ENCODE measurements around the gene PADI4.

PADI4 gene, protein sequence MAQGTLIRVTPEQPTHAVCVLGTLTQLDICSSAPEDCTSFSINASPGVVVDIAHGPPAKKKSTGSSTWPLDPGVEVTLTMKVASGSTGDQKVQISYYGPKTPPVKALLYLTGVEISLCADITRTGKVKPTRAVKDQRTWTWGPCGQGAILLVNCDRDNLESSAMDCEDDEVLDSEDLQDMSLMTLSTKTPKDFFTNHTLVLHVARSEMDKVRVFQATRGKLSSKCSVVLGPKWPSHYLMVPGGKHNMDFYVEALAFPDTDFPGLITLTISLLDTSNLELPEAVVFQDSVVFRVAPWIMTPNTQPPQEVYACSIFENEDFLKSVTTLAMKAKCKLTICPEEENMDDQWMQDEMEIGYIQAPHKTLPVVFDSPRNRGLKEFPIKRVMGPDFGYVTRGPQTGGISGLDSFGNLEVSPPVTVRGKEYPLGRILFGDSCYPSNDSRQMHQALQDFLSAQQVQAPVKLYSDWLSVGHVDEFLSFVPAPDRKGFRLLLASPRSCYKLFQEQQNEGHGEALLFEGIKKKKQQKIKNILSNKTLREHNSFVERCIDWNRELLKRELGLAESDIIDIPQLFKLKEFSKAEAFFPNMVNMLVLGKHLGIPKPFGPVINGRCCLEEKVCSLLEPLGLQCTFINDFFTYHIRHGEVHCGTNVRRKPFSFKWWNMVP

DNA sequence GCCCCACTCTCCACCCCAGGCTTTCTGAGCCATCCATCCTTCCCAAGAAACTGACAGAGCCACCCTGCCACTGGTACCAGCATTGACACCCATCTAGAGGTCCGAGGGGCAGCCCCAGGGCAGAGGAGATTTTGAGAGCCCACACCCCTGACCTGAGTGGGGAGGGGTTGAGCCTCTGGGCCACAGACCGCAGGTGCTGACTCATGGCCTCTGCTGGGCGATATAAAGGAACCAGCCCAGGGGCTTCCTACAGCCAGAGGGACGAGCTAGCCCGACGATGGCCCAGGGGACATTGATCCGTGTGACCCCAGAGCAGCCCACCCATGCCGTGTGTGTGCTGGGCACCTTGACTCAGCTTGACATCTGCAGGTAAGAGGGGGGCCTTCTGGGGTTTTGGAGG is at the start of gene PADI4:
Gene PADI4, plus strand, starts transcription at position 252 of the 400 bp plus-strand sequence. Its CDS starts 26 bp downstream, at position 278.
- no peak for DNase-seq

DNA sequence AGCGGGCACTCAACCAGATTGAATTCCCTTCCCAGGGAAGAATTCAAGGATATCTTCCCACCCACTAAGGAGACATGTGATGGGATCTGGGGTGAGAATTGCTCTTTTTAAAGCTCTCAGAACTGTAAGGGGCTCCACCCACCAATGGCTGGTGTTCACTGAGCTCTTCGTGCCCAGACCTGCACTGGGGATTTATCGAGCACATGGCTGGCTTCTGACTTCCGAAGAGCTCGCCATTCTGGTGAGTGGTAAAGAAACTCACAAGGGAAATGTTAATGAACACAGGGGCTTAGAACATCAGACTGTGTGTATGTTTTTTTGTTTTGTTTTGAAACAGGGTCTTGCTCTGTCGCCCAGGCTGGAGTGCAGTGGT is 49.3 kb upstream of the PADI4 start:
- no peak for DNase-seq

DNA sequence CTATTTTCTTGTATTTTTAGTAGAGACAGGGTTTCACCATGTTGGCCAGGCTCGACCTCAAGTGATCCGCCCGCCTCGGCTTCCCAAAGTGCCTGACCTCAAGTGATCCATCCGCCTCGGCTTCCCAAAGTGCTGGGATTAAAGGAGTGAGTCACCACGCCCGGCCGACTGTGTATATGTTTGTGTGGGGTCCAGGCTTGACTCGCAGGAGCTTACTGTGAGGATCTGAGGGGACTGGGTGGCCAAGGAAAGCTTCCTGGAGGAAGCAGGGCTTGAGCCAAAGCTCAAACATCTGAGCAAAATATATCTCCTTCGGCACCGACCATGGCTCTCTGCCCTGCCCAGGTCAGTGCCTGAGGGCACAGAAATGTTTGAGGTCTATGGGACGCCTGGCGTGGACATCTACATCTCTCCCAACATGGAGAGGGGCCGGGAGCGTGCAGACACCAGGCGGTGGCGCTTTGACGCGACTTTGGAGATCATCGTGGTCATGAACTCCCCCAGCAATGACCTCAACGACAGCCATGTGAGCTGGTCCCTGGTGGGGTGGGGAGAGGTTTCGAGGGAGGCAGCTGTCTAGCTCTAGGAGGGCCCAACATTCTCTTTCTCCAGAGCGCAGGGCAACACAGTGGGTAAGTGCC is 48.6 kb upstream of the PADI4 start:
- no peak for DNase-seq

DNA sequence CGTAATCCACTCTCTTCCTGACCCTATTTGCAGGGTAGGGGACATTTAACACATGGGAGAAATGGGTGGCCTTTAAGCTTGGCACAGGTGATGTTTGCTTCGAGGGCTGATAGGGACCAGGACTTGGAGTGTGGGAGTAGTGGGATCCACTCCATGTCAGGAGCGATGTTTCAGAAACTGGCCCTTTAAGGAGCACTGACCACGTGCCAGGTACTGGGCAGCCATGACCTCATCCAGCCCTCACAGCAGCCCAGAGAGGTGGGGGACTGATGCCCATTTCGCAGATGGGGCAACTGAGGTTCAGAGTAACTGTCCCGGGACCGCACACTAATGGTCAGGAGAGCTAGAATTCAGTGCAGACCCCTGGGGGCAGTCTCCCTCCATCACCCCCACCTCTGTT is 47.7 kb upstream of the PADI4 start:
- no peak for DNase-seq

DNA sequence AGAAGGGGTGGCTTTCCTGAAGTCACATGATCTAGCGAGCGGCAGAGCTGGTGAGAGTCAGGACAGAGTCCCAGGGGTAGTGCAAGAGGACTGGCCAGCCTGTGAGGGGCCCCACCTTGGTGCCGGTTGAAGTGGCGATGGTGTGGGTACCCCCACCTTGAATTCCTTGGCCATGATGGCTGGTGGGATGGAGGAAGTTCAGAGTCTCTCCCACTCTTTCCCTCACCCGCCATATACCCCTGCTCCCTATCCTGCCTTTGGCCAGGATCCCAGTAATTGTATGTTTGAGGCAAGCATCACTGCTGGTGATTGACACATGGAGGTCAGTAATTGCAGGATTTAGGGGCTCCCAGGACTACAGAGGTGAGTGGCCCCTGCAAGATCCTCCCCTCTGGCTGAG is 47.3 kb upstream of the PADI4 start:
- no peak for DNase-seq

DNA sequence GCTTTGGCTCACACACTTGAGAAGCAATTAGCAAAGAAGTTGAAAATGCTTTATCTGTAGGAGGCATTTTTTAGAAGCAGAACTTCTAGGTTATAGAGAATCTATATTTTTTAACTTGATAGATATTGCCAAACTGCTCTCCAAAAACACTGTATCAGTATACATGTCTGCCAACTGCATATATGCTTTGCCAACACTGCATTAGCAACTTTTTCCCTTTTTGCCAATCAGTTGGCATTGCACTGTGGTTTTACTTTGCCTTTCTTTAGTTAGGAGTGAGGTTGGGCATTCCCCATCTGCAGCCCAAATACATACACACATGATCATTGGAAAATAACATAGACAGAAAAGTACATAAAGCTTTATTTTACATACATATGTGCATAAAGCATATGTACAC is 44.1 kb upstream of the PADI4 start:
- DNase-seq = no peak

DNA sequence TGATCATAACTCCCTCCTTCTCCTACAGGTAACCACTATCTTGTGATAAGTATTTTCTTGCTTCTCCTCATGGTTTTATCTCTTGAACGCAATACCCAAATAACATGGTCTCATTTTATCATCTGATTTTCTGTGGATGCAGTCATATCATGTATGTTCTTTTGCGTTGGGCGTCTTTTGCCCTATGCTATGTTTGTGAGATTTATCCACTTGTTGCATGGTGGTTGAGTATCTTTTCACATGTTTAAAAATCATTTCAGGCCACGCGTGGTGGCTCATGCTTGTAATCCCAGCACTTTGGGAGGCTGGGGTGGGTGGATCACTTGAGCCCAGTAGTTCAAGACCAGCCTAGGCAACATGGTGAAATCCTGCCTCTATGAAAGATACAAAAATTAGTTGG is 43.5 kb upstream of the PADI4 start:
- DNase-seq = no peak

DNA sequence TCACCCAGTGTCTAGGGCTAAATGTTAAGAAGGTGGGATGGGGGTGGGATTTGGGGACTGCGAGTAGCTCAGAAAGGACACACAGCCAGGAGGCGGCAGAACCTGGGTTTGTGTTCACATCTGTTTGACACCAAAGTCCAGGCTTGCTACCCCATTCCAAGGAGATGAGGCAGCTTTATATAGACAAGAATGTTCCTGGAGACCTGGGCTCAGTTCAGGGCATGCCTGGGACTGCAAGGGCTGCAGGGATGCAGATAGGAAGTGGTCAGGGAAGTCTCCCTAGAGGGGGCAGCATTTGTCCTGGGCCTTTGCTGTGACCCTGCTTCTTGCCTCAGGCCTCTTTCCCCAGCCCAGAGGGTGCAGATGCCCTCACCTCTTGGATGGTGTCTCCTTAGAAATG is 42.8 kb upstream of the PADI4 start:
- DNase-seq = no peak

DNA sequence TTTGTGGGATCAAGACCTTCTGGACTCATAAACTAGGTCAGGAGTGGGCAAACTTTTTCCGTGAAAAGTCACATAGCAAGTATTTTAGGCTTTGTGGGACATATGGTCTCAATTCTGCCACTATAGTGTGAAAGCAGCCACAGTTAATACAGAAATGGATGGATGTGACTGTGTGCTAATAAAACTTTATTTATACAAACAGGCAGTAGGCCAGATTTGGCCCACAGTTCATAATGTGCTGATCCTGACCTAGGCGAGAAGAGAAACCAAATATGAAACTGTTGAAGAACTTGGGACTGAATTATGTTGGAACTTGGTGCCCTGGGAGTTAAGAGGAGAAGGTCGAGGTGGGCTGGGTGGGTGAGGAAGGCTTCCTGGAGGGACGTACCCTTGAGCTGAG is 42.0 kb upstream of the PADI4 start:
- DNase-seq = no peak

DNA sequence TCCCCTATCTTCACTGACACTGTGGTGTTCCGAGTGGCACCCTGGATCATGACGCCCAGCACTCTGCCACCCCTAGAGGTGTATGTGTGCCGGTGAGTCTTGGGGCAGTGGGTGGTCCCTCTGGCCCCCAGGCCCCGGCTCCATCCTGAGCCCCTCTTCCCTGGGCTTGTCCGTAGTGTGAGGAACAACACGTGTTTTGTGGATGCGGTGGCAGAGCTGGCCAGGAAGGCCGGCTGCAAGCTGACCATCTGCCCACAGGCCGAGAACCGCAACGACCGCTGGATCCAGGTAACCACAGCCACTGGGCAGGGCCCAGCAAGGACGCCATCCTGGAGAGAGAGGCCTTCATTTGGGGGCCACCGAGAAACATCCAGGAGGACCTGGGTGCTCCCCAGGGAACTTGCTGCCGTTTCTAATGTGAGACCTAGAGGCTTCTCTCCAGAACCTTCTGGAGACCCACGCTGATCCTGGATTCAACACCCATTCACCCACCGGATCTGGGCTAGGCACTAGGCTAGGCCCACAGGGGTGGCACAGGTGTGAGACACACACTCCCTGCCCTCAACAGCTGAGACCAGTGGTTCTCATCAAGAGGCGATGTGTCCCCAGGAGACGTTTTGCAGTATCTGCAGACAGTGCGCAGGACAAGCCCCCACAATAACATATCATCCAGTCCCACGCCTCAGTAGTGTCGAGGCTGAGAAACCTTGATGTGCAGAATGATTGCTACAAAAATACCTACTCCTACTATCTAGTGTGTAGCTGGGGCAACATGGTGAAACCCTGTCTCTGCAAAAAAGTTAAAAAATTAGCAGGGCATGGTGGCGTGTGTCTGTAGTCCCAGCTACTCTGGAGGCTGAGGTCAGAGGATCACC is 36.9 kb upstream of the PADI4 start:
- no peak for DNase-seq

DNA sequence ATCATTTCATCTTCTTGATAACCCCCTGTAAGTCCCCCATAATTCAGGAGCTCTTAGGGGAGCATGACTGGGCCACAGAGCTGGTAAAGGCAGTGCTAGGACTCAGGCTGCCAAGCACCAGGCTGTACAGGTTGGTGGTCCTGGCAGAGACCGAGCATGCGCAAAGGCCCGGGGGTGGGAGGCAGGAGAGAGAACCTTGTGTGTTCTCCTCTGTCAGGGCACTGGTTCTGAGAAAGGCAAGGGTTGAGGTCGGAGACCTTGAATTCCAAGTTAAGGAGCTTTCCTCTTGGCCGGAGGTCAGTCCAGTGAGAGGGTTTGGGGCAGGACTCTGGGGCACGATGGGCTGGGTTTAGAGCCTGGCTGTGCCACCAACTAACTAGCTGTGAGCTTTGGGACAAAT is 35.9 kb upstream of the PADI4 start:
- no peak for DNase-seq

DNA sequence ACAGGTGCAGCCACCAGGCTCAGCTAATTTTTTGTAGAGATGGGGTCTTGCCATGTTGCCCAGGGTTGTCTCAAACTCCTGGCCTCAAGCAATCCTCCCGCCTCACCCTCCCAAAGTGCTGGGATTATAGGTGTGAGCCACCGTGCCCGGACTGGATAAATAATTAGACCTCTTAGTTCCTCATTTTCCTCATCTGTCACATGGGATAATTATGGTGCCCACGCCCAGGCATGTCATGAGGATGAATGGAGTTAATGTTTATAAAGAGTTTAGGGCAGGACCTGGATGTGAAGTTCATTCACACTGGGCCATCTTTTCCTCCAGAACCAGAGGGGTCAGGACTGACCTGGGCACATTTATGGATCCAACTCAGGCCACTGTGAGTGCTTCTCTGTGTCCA is 35.4 kb upstream of the PADI4 start:
- DNase-seq = no peak

DNA sequence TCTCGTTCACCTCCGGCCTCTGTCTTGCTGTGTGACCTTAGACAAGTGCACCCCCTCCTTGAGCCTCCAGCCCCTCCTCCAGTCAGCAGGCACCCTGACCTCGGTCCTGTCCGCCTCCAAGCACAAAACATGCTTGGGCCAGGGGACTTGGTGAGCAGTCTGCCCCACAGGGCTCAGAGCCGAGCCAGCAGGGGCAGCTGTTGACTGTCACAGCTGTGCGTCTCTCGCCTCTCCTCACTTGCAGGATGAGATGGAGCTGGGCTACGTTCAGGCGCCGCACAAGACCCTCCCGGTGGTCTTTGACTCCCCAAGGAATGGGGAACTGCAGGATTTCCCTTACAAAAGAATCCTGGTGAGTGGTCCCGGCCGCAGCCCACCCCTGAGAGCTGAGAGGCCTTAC is 34.9 kb upstream of the PADI4 start:
- DNase-seq = no peak

DNA sequence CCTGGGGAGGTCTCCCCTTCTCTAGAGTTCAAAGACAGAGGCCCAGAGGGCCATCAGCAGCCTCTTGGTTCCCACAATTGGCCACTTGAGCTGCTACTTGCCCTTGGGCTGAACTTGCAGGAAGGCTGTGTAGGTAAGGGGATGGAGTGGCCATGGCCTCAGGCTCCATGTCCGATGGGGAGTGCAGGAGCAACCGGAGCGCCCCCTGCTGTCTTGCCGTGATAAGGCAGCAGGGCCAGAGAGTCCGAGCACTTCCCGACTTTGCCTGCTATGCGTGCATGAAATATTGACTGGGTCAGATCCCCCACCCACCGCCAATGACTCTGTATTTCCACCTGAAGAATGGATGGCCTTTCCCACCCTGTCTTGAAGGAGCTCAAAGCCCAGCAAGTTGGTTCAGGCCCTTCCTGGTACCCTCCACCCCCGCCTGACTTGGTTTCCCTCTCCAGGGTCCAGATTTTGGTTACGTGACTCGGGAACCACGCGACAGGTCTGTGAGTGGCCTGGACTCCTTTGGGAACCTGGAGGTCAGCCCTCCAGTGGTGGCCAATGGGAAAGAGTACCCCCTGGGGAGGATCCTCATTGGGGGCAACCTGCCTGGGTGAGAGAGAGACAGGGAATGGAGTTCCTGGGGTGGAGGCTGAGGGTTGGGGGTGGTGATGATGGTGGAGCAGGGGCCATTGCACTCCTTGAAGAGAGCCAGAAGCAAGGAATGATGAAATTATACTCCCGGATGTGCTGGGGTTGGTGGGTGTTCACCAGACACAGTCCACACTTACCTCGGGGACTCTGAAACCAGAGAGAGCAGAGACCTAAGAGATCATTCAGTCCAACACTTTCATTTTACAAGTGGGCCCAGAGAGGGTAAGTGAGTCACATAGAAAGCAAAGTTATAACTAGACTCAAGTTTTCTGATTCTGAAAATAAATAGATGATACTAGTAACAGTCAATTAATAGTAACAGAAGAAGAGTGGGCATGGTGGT is 33.5 kb upstream of the PADI4 start:
- no peak for DNase-seq

DNA sequence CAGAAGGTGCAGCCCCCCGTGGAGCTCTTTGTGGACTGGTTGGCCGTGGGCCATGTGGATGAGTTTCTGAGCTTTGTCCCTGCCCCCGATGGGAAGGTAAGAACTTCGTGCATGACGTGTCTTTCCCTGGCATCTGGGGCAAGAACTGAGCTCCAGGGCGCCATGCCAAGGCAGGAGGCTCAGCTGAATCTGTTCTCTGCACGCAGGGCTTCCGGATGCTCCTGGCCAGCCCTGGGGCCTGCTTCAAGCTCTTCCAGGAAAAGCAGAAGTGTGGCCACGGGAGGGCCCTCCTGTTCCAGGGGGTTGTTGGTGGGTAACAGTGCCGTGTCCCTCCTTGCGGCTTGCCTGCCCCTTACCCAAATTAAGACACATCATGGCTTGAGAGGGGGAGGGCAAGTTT is 31.4 kb upstream of the PADI4 start:
- peak; percentile 75 for DNase-seq

DNA sequence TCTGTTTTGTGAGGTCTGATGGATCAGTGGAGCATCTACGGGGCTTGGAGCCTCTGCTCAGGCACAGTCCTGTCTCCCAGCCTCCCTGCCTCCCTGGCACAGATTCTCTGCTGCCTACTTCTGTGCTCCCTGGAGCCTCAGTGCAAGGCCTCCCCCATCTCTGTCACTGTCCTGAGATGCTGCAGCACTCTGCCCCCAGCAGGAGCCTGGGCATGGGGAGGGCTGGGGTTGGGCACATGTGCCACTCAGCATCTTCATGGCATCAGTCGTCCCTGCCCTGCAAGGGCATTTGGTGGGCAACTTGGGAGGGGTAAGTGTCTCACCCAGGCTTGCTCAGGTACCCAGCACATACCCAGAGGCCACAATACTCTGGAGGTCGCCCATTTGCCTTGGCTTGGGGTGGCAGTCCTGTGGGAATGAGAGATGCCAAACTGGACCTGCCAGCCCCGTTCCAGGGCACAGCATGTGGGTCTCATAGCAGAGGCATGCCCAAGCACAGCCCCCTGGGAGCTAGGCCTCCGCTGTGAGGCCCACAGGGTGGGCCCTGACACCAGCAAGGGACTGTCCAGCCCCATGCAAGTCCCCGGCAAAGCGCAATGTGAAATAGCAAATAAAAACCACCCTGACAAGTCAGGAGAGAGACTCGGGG is 30.4 kb upstream of the PADI4 start:
- DNase-seq = no peak

DNA sequence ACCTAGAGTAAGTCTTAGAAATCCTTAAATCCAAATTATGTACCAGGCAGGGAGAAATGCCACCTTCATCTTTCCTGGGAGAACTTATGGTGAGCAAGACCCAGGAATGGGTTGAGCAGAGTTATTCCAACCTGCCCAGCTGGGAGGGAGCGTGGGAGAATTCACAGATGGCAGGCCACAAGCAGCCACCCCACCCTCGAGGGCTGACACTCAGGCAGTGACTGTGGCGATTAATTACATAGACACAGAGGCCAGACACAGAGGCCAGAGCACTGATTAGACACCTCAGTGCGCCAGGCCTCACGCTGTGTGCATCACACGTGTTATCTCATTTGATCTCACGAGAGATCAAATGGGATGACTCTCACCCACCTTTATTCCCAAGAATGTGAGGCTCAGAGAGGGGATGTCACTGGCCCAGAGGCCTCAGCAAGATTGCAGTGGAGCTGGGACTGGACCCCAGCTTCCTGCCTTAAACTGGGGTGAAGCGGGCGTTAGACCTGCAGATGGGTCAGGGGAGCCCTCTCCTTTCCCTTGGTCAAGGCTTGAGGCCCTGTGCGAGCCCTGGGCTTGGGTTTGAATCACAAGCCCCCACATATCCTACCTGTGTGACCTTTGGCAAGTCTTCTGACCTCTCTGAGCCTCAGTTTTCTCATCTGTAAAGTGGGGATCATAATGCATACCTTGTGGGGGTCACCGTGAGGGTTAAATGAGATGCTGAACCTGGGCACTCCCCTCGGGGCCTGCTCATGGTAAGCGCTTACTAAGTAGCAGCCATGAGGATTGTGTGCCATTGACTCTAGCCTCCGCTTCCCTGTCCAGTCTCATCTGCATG is 28.8 kb upstream of the PADI4 start:
- no peak for DNase-seq

DNA sequence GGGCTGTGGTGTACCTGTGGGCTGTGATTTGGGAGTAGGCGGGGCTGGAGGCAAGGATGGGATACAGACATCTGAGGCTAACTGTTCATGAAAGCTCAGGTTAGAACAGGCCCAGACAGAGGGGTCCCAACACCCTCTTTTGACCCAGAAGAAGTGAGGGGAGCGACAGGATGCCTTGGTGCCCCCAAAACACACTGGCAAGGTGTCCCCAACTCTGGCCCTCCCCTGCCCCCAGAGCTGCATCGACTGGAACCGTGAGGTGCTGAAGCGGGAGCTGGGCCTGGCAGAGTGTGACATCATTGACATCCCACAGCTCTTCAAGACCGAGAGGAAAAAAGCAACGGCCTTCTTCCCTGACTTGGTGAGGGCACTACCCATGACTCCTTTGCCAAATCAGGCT is 27.6 kb upstream of the PADI4 start:
- DNase-seq = no peak

DNA sequence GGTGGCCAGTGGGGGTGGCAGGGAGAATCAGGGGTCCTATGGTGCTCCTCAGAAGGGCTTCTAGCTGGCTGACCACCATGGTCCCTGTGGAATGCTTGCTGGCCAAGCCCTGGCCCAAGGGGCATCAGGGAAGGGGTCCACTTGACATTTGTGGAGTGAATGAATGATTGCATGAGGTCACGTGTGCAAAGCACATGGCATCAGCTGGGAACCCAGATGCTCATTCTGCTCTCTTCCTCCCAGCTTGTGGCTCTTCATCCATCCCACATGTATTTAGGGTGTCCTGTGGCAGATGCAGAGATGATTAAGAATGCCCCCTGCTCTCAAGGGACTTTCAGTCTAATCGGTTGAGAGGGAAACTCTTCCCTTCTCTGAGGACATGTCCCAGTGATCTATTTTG is 27.1 kb upstream of the PADI4 start:
- DNase-seq = no peak

DNA sequence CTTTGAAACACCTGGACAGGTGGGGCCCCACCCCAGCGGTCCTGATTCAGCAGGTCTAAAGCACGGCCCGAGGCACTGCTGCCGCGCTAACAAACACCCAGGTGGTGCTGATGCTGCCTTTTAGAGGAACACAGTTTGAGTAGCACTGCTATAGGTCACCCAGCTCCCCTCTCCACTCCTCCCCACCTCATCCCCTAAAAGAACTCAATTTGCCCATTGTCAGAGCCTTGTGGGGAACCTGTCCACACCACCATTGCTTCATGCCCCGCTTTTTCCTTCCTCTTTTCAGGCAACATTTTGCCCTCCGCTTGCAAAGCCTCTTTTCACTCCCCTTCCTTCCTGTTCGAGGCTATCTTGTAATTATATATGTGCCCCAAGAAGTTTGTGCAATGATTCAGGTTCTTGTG is 26.2 kb upstream of the PADI4 start:
- DNase-seq = no peak

DNA sequence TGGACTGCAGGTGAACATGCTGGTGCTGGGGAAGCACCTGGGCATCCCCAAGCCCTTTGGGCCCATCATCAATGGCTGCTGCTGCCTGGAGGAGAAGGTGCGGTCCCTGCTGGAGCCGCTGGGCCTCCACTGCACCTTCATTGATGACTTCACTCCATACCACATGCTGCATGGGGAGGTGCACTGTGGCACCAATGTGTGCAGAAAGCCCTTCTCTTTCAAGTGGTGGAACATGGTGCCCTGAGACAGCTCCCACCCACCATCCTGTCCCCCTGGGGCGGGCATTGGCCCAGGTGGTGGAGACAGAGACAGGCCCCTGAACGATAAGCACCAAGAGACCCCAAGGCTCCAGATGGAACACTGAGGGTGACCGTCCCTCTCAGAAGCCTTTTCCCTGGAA is 25.2 kb upstream of the PADI4 start:
- no peak for DNase-seq

All from NCI-H1694 (cell line).